Gastroesophageal sphincter (tissue), 3 donors: ENCODE measurements around the gene EPHB1.

Source experiments
- EP300 ChIP-seq: sonication (generic); formaldehyde crosslinking; IDR thresholded peaks from one replicate; pipeline ENCODE4 v1.6.1; 2017; ENCODE audit warnings: antibody characterized with exemption, mild to moderate bottlenecking
- POLR2A ChIP-seq, 2 donors: fragments of 450-650 bp; IDR thresholded peaks; one replicate each; pipeline ENCODE4 v1.6.1; 2017; ENCODE audit warnings: antibody characterized with exemption in 2 of 2, mild to moderate bottlenecking in 2 of 2, moderate library complexity in 1 of 2
- TF ChIP-seq, protein P1 (sequence below), 4 experiments: fragments of 200-600 bp in 2 of 4; fragments of 450-650 bp in 2 of 4; sonication (generic) in 1 of 4; IDR thresholded peaks; one replicate each; pipeline ENCODE4 v1.5.1; 2017 to 2019; ENCODE audit warnings: antibody characterized with exemption in 4 of 4, mild to moderate bottlenecking in 2 of 4, moderate library complexity in 2 of 4

DNA sequence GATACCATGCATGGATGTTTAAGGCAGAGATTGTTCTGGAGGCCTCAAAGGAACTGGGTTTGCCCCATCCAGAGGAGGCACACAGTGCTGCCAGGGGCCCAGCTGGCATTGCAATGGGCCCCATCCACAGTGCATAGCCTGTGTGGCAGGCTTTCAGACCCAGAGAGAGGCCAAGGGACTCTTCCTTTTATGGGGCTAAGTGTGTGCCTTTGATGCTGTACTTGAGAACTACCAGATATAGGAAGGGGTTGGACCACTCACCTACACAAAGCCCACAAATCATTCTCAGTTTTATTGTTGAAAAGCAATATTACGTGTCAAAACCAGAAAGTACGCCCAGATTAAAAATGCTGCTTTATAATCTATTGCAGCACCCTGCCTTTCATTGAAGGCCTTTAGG lies 134.9 kb downstream of the EPHB1 start:
- TF ChIP-seq EP300 (no peak), POLR2A (IDR thresholded peaks at IDR 0.05) (no peak)
- TF ChIP-seq, protein P1, sequence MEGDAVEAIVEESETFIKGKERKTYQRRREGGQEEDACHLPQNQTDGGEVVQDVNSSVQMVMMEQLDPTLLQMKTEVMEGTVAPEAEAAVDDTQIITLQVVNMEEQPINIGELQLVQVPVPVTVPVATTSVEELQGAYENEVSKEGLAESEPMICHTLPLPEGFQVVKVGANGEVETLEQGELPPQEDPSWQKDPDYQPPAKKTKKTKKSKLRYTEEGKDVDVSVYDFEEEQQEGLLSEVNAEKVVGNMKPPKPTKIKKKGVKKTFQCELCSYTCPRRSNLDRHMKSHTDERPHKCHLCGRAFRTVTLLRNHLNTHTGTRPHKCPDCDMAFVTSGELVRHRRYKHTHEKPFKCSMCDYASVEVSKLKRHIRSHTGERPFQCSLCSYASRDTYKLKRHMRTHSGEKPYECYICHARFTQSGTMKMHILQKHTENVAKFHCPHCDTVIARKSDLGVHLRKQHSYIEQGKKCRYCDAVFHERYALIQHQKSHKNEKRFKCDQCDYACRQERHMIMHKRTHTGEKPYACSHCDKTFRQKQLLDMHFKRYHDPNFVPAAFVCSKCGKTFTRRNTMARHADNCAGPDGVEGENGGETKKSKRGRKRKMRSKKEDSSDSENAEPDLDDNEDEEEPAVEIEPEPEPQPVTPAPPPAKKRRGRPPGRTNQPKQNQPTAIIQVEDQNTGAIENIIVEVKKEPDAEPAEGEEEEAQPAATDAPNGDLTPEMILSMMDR (IDR thresholded peaks at IDR 0.05) = no peak
